Measurements from ENCODE around the gene PIGQ. TPM values are rescaled to one million over a fixed set of nuclear protein-coding genes. Genes with fewer than 3 reads are reported as not detected.

The PIGQ gene
- total and polyA plus RNA-seq, 9 donors = 12.2 to 23.2 (median 17.8) TPM

GRCh38 chr16:608019-608418 lies 38.3 kb downstream of the PIGQ start:
- DNase-seq = no peak
- WGBS (ENCODE audit: insufficient coverage) = 80% methylated on average over 2 of the region's 10 CpGs

GRCh38 chr16:609316-609715 lies 39.5 kb downstream of the PIGQ start:
- peaks cover 4% of the 10 kb centered on the region for H3K4me1 ChIP-seq (ENCODE audit: control insufficient read depth, insufficient read depth, low read length)
- DNase-seq = no peak
- no peaks in the 10 kb centered on the region for H3K27me3 ChIP-seq (ENCODE audit: control insufficient read depth, insufficient read depth, low read length)
- no peaks in the 10 kb centered on the region for H3K36me3 ChIP-seq (ENCODE audit: control insufficient read depth, insufficient read depth, low read length)
- WGBS (ENCODE audit: insufficient coverage) = 86% methylated on average over 10 of the region's 13 CpGs
- no peak overlapping the region for H3K27ac ChIP-seq (ENCODE audit: low read length)
- peaks cover 4% of the 10 kb centered on the region for H3K9me3 ChIP-seq (replicated peaks; ENCODE audit: control insufficient read depth, low read depth, low read length)
- H3K4me3 ChIP-seq (ENCODE audit: low read length) = no peak overlapping the region

More at GRCh38 chr16:608019-608418, 38.3 kb downstream of the PIGQ start:
- Histone ChIP-seq H3K9me3 (replicated peaks; ENCODE audit: control insufficient read depth, low read depth, low read length) (peaks cover 4% of the 10 kb centered on the region), H3K4me1 (ENCODE audit: control insufficient read depth, insufficient read depth, low read length) (peaks cover 4% of the 10 kb centered on the region), H3K36me3 (ENCODE audit: control insufficient read depth, insufficient read depth, low read length) (no peaks in the 10 kb centered on the region), H3K4me3 (ENCODE audit: low read length) (no peak overlapping the region), H3K27ac (ENCODE audit: low read length) (no peak overlapping the region), H3K27me3 (ENCODE audit: control insufficient read depth, insufficient read depth, low read length) (no peaks in the 10 kb centered on the region)

GRCh38 chr16:609984-610383 lies 40.2 kb downstream of the PIGQ start:
- Histone ChIP-seq H3K27ac (ENCODE audit: low read length) (no peak overlapping the region), H3K4me3 (ENCODE audit: low read length) (no peak overlapping the region), H3K4me1 (ENCODE audit: control insufficient read depth, insufficient read depth, low read length) (peaks cover 4% of the 10 kb centered on the region), H3K9me3 (replicated peaks; ENCODE audit: control insufficient read depth, low read depth, low read length) (peaks cover 1% of the 10 kb centered on the region), H3K36me3 (ENCODE audit: control insufficient read depth, insufficient read depth, low read length) (peaks cover under 1% of the 10 kb centered on the region), H3K27me3 (ENCODE audit: control insufficient read depth, insufficient read depth, low read length) (no peaks in the 10 kb centered on the region)
- WGBS (ENCODE audit: insufficient coverage) = 85% methylated on average over 11 of the region's 14 CpGs
- DNase-seq = no peak

GRCh38 chr16:610513-611381 lies 41.0 kb downstream of the PIGQ start:
- Histone ChIP-seq H3K36me3 (ENCODE audit: control insufficient read depth, insufficient read depth, low read length) (peaks cover 3% of the 10 kb centered on the region), H3K4me1 (ENCODE audit: control insufficient read depth, insufficient read depth, low read length) (peaks cover 4% of the 10 kb centered on the region), H3K4me3 (ENCODE audit: low read length) (no peak overlapping the region), H3K9me3 (replicated peaks; ENCODE audit: control insufficient read depth, low read depth, low read length) (no peaks in the 10 kb centered on the region), H3K27me3 (ENCODE audit: control insufficient read depth, insufficient read depth, low read length) (no peaks in the 10 kb centered on the region), H3K27ac (ENCODE audit: low read length) (no peak overlapping the region)
- WGBS (ENCODE audit: insufficient coverage) = 69% methylated on average over 22 of the region's 28 CpGs
- no peak for DNase-seq

GRCh38 chr16:615122-615521 lies 45.4 kb downstream of the PIGQ start:
- H3K4me1 ChIP-seq (ENCODE audit: control insufficient read depth, insufficient read depth, low read length) = peaks cover 4% of the 10 kb centered on the region
- 73% methylated on average over 2 of the region's 13 CpGs for WGBS (ENCODE audit: insufficient coverage)
- H3K36me3 ChIP-seq (ENCODE audit: control insufficient read depth, insufficient read depth, low read length) = peaks cover 3% of the 10 kb centered on the region
- H3K4me3 ChIP-seq (ENCODE audit: low read length) = no peak overlapping the region
- no peaks in the 10 kb centered on the region for H3K27me3 ChIP-seq (ENCODE audit: control insufficient read depth, insufficient read depth, low read length)
- no peaks in the 10 kb centered on the region for H3K9me3 ChIP-seq (replicated peaks; ENCODE audit: control insufficient read depth, low read depth, low read length)
- no peak for DNase-seq
- no peak overlapping the region for H3K27ac ChIP-seq (ENCODE audit: low read length)

- Histone ChIP-seq H3K27me3 (ENCODE audit: control insufficient read depth, insufficient read depth, low read length) (no peaks in the 10 kb centered on the region), H3K36me3 (ENCODE audit: control insufficient read depth, insufficient read depth, low read length) (peaks cover 5% of the 10 kb centered on the region), H3K9me3 (replicated peaks; ENCODE audit: control insufficient read depth, low read depth, low read length) (no peaks in the 10 kb centered on the region), H3K27ac (ENCODE audit: low read length) (no peak overlapping the region), H3K4me3 (ENCODE audit: low read length) (no peak overlapping the region), H3K4me1 (ENCODE audit: control insufficient read depth, insufficient read depth, low read length) (peaks cover 9% of the 10 kb centered on the region)
- no peak for DNase-seq
- 89% methylated on average over 25 of the region's 39 CpGs for WGBS (ENCODE audit: insufficient coverage)
Observed at GRCh38 chr16:616733-617586, 47.2 kb downstream of the PIGQ start.

- H3K36me3 ChIP-seq (ENCODE audit: control insufficient read depth, insufficient read depth, low read length) = peaks cover 5% of the 10 kb centered on the region
- H3K4me1 ChIP-seq (ENCODE audit: control insufficient read depth, insufficient read depth, low read length) = peaks cover 11% of the 10 kb centered on the region
- H3K9me3 ChIP-seq (replicated peaks; ENCODE audit: control insufficient read depth, low read depth, low read length) = no peaks in the 10 kb centered on the region
- 85% methylated on average over 7 of the region's 16 CpGs for WGBS (ENCODE audit: insufficient coverage)
- no peaks in the 10 kb centered on the region for H3K27me3 ChIP-seq (ENCODE audit: control insufficient read depth, insufficient read depth, low read length)
- H3K4me3 ChIP-seq (ENCODE audit: low read length) = no peak overlapping the region
- no peak for DNase-seq
- no peak overlapping the region for H3K27ac ChIP-seq (ENCODE audit: low read length)
Observed at GRCh38 chr16:617855-618254, 48.1 kb downstream of the PIGQ start.

GRCh38 chr16:619476-620100 lies 49.8 kb downstream of the PIGQ start:
- Histone ChIP-seq H3K4me1 (ENCODE audit: control insufficient read depth, insufficient read depth, low read length) (peaks cover 11% of the 10 kb centered on the region), H3K27ac (ENCODE audit: low read length) (no peak overlapping the region), H3K4me3 (ENCODE audit: low read length) (no peak overlapping the region), H3K27me3 (ENCODE audit: control insufficient read depth, insufficient read depth, low read length) (no peaks in the 10 kb centered on the region), H3K9me3 (replicated peaks; ENCODE audit: control insufficient read depth, low read depth, low read length) (no peaks in the 10 kb centered on the region), H3K36me3 (ENCODE audit: control insufficient read depth, insufficient read depth, low read length) (peaks cover 5% of the 10 kb centered on the region)
- WGBS (ENCODE audit: insufficient coverage) = 92% methylated on average over 17 of the region's 20 CpGs
- DNase-seq = no peak

- WGBS (ENCODE audit: insufficient coverage) = 84% methylated on average over 31 of the region's 41 CpGs
- H3K4me1 ChIP-seq (ENCODE audit: control insufficient read depth, insufficient read depth, low read length) = peaks cover 11% of the 10 kb centered on the region
- DNase-seq = no peak
- H3K36me3 ChIP-seq (ENCODE audit: control insufficient read depth, insufficient read depth, low read length) = peaks cover 13% of the 10 kb centered on the region
- H3K4me3 ChIP-seq (ENCODE audit: low read length) = no peak overlapping the region
- no peaks in the 10 kb centered on the region for H3K9me3 ChIP-seq (replicated peaks; ENCODE audit: control insufficient read depth, low read depth, low read length)
- H3K27me3 ChIP-seq (ENCODE audit: control insufficient read depth, insufficient read depth, low read length) = no peaks in the 10 kb centered on the region
- H3K27ac ChIP-seq (ENCODE audit: low read length) = no peak overlapping the region
Observed at GRCh38 chr16:620700-621525, 51.1 kb downstream of the PIGQ start.
